Karpas-422 (cell line): Measurements from ENCODE around the gene ROBO2. TPM values are rescaled to one million over a fixed set of nuclear protein-coding genes. Genes with fewer than 3 reads are reported as not detected.

Experiments used
- DNase-seq: peaks from one replicate; pipeline ENCODE4 v3.0.0-alpha.2; 2015
- H2AFZ ChIP-seq: fragments of 200-600 bp; sonication (generic); 2 replicates; pipeline ENCODE4 v1.6.1; 2014; ENCODE audit warnings: antibody characterized with exemption, low read length, mixed read lengths
- H3K27ac ChIP-seq: fragments of 200-600 bp; sonication (generic); 2 replicates; pipeline ENCODE4 v1.5.1; 2014; ENCODE audit warnings: mild to moderate bottlenecking, low read length, moderate library complexity
- H3K27me3 ChIP-seq: fragments of 200-600 bp; sonication (generic); 2 replicates; pipeline ENCODE4 v1.6.1; 2014; ENCODE audit warnings: low read length, mixed read lengths
- H3K36me3 ChIP-seq: fragments of 200-600 bp; sonication (generic); 2 replicates; pipeline ENCODE4 v1.6.1; 2014; ENCODE audit warnings: low read length, mixed read lengths; ENCODE audit not compliant: insufficient read depth
- H3K4me1 ChIP-seq: fragments of 200-600 bp; sonication (generic); 2 replicates; pipeline ENCODE4 v1.6.1; 2014; ENCODE audit warnings: mild to moderate bottlenecking, low read length, mixed read lengths
- H3K4me2 ChIP-seq: fragments of 200-600 bp; sonication (generic); 2 replicates; pipeline ENCODE4 v1.6.1; 2014; ENCODE audit warnings: low read length, low read depth, mild to moderate bottlenecking; ENCODE audit not compliant: poor library complexity, severe bottlenecking
- H3K4me3 ChIP-seq: fragments of 200-600 bp; sonication (generic); 2 replicates; pipeline ENCODE4 v1.5.1; 2014; ENCODE audit warnings: mild to moderate bottlenecking, antibody characterized with exemption, low read length, mixed read lengths
- H3K79me2 ChIP-seq: fragments of 200-600 bp; sonication (generic); 2 replicates; pipeline ENCODE4 v1.6.1; 2014; ENCODE audit warnings: mild to moderate bottlenecking, low read length, mixed read lengths
- H3K9ac ChIP-seq: fragments of 200-600 bp; sonication (generic); 2 replicates; pipeline ENCODE4 v1.6.0; 2014; ENCODE audit warnings: low read length
- H3K9me2 ChIP-seq: fragments of 200-600 bp; sonication (generic), shearing (Covaris generic); replicated peaks from 2 replicates; pipeline ENCODE4 v1.6.0; 2014; ENCODE audit warnings: mild to moderate bottlenecking, low read length, moderate library complexity; ENCODE audit not compliant: insufficient read depth
- H3K9me3 ChIP-seq: fragments of 300-700, 200-600 bp; sonication (generic); 2 replicates; pipeline ENCODE4 v1.6.1; 2014; ENCODE audit warnings: low read length, mixed read lengths
- H4K20me1 ChIP-seq: fragments of 200-600 bp; sonication (generic); 2 replicates; pipeline ENCODE4 v1.6.1; 2014; ENCODE audit warnings: mild to moderate bottlenecking, antibody characterized with exemption, low read length, low read depth; ENCODE audit not compliant: insufficient read depth
- total RNA-seq: library from RNA; depleted of rRNA; stranded (reverse); fragments of >200 nt; shearing (Covaris generic); gene quantifications from 2 replicates; pipeline ENCODE4 v1.2.3, GENCODE V29; 2014; ENCODE audit warnings: low replicate concordance

Gene ROBO2
- total RNA-seq, 1 experiment from 2014 or later = 262 TPM

DNA sequence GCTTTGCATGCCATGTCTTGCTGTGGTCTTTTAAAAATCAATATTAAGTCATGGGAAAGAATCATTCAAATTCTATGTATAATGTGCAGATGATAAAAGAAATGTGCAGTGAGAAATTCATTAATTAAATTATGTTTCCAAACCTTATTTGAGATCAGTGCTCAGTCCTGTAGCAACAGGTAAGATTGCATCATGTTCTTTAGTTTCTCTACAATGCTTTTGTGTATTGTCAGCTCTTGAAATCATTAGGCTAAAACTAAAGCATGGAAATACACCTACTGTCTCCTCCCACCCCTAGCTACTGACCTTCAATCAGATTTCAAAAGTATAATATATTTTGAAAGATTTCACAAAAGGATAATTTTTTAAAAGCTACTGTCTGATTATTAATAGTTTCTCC is 612.7 kb downstream of the ROBO2 start:
- DNase-seq = no peak
- Histone ChIP-seq H3K4me1 (peaks cover 25% of the 10 kb centered on the region), H2AFZ (peak overlapping the region; percentile 65), H3K4me3 (no peak overlapping the region), H3K9me3 (no peaks in the 10 kb centered on the region), H3K4me2 (no peak overlapping the region), H3K9me2 (no peaks in the 10 kb centered on the region), H4K20me1 (no peaks in the 10 kb centered on the region), H3K27me3 (no peaks in the 10 kb centered on the region), H3K9ac (no peak overlapping the region), H3K36me3 (no peaks in the 10 kb centered on the region), H3K27ac (peak overlapping the region; percentile 9; the same call in 1 of the 2 replicates), H3K79me2 (no peaks in the 10 kb centered on the region)

GRCh38 chr3:77655396-77655795 is 615.5 kb downstream of the ROBO2 start:
- Histone ChIP-seq H3K27me3 (no peaks in the 10 kb centered on the region), H3K4me1 (peaks cover 8% of the 10 kb centered on the region), H3K27ac (no peak overlapping the region), H2AFZ (no peak overlapping the region), H4K20me1 (no peaks in the 10 kb centered on the region), H3K79me2 (no peaks in the 10 kb centered on the region), H3K4me2 (no peak overlapping the region), H3K9ac (no peak overlapping the region), H3K9me3 (no peaks in the 10 kb centered on the region; the same call in 1 of the 2 replicates), H3K4me3 (no peak overlapping the region), H3K36me3 (no peaks in the 10 kb centered on the region; the same call in 1 of the 2 replicates), H3K9me2 (no peaks in the 10 kb centered on the region)
- no peak for DNase-seq

DNA sequence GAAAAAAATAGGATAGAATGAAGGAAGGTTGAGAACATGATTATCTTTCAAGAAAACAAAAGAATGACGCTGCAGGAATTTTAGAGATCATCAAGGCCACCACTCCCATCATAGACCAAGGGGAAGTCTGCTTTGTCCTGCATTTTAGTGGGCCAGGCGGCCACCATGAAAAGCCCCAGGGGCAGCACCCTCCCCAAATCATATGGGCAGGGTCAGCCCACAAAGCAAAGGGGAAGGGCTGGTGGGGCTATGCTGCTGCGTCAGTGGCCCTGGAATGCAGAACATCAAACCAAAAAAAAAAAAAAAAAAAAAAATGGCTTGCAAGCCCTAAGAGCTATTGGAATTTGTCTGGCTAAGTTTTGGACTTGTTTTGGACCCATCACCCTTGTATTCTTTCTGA is 620.8 kb downstream of the ROBO2 start:
- Histone ChIP-seq H3K4me3 (no peak overlapping the region), H3K36me3 (no peaks in the 10 kb centered on the region; the same call in 1 of the 2 replicates), H3K4me1 (peaks cover 6% of the 10 kb centered on the region; the same call in 1 of the 2 replicates), H3K27ac (no peak overlapping the region), H4K20me1 (no peaks in the 10 kb centered on the region), H2AFZ (0 out of 2 replicates have a peak overlapping the region, but pooled peaks have one; percentile 67), H3K9me2 (no peaks in the 10 kb centered on the region), H3K4me2 (no peak overlapping the region), H3K9me3 (peaks cover 5% of the 10 kb centered on the region), H3K27me3 (no peaks in the 10 kb centered on the region), H3K79me2 (no peaks in the 10 kb centered on the region), H3K9ac (no peak overlapping the region)
- no peak for DNase-seq

DNA sequence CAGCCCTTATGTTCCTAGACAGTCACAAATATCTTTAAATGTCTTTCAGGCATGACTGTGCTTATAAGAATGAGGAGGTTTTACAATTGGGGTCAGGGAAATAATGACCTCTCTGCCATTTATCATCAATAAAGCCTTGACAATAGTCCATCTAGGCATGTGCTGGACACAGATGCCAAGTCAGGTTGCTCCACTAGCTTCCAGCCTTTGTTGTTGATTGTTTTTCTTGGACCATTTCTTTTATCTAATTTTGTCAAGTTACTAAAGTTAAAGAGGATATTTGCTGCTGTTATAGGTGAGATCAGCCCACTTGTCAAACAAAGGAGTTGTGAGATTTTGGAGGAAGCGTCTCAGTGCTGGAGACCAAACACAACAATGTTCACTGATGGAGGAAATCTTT is 628.0 kb downstream of the ROBO2 start:
- H3K27ac ChIP-seq = no peak overlapping the region
- peak overlapping the region; percentile 39; the same call in 1 of the 2 replicates for H2AFZ ChIP-seq
- H3K4me2 ChIP-seq = no peak overlapping the region
- no peaks in the 10 kb centered on the region for H3K9me2 ChIP-seq
- no peaks in the 10 kb centered on the region for H3K79me2 ChIP-seq
- H3K4me1 ChIP-seq = no peaks in the 10 kb centered on the region
- H4K20me1 ChIP-seq = no peaks in the 10 kb centered on the region
- DNase-seq = no peak
- peaks cover 5% of the 10 kb centered on the region; the same call in 1 of the 2 replicates for H3K9me3 ChIP-seq
- H3K27me3 ChIP-seq = no peaks in the 10 kb centered on the region
- no peaks in the 10 kb centered on the region for H3K36me3 ChIP-seq
- no peak overlapping the region for H3K4me3 ChIP-seq
- H3K9ac ChIP-seq = no peak overlapping the region

DNA sequence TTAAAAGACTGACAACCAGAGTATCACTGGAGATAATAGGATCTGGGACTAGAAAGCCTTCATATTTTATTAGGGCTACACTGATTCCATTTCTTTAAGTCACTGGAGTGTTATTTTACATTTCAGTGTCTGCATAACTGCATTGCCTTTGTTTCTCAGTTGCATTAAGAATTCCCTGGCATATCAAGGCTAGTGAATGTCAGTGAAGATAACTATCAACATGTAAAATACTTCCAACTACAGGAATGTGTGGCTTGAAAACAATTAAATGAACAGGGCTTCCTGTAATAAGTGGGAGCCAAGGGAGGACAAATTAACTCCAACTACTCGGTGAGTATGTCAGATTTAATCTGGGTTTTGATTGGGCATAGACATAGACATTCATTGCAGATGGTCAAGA is 628.5 kb downstream of the ROBO2 start:
- no peak overlapping the region for H3K9ac ChIP-seq
- H3K4me2 ChIP-seq = no peak overlapping the region

DNA sequence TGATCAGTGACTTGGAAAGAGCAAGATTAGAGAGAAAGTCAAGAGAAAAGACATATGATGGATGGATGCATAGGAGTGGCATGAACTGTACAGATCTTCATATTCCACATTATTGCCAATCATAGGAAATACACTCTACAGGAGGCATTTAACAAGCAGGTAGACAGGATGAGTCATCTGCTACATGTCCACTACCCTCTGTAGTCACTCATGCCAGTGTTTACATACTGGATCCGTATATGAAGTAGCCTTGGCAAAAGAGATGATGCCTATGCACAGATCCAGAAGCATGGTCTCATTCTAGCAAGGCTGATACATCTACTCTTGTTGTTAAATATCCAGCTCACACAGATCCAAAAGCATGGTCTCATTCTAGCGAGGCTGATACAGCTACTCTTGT is 632.1 kb downstream of the ROBO2 start:
- H3K27ac ChIP-seq = no peak overlapping the region
- no peaks in the 10 kb centered on the region for H3K27me3 ChIP-seq
- peak overlapping the region; percentile 21; the same call in 1 of the 2 replicates for H2AFZ ChIP-seq
- H3K4me2 ChIP-seq = no peak overlapping the region
- H3K36me3 ChIP-seq = no peaks in the 10 kb centered on the region
- H3K79me2 ChIP-seq = no peaks in the 10 kb centered on the region
- no peak overlapping the region for H3K9ac ChIP-seq
- no peaks in the 10 kb centered on the region for H3K4me1 ChIP-seq
- DNase-seq = no peak
- no peaks in the 10 kb centered on the region for H3K9me3 ChIP-seq
- H3K4me3 ChIP-seq = no peak overlapping the region
- H4K20me1 ChIP-seq = no peaks in the 10 kb centered on the region
- H3K9me2 ChIP-seq = no peaks in the 10 kb centered on the region

More for the DNA sequence above, 628.5 kb downstream of the ROBO2 start:
- Histone ChIP-seq H3K36me3 (no peaks in the 10 kb centered on the region), H3K4me3 (no peak overlapping the region), H3K4me1 (no peaks in the 10 kb centered on the region), H3K27me3 (no peaks in the 10 kb centered on the region), H3K9me3 (peaks cover 3% of the 10 kb centered on the region; the same call in 1 of the 2 replicates), H3K27ac (no peak overlapping the region), H3K79me2 (no peaks in the 10 kb centered on the region), H3K9me2 (no peaks in the 10 kb centered on the region), H2AFZ (peak overlapping the region; percentile 39; the same call in 1 of the 2 replicates), H4K20me1 (no peaks in the 10 kb centered on the region)
- no peak for DNase-seq

GRCh38 chr3:77682162-77682561 is 642.3 kb downstream of the ROBO2 start:
- H3K79me2 ChIP-seq = no peaks in the 10 kb centered on the region
- H3K9ac ChIP-seq = no peak overlapping the region
- H3K4me3 ChIP-seq = no peak overlapping the region
- DNase-seq = no peak
- no peak overlapping the region for H2AFZ ChIP-seq
- H3K4me1 ChIP-seq = peaks cover 40% of the 10 kb centered on the region
- H3K4me2 ChIP-seq = no peak overlapping the region
- H4K20me1 ChIP-seq = no peaks in the 10 kb centered on the region
- H3K9me3 ChIP-seq = peaks cover 14% of the 10 kb centered on the region
- no peaks in the 10 kb centered on the region for H3K9me2 ChIP-seq
- no peaks in the 10 kb centered on the region for H3K27me3 ChIP-seq
- no peaks in the 10 kb centered on the region; the same call in 1 of the 2 replicates for H3K36me3 ChIP-seq
- no peak overlapping the region for H3K27ac ChIP-seq

GRCh38 chr3:77684115-77684514 is 644.2 kb downstream of the ROBO2 start:
- H3K27me3 ChIP-seq = no peaks in the 10 kb centered on the region
- peaks cover 14% of the 10 kb centered on the region for H3K9me3 ChIP-seq
- H3K4me3 ChIP-seq = no peak overlapping the region
- H4K20me1 ChIP-seq = no peaks in the 10 kb centered on the region
- no peaks in the 10 kb centered on the region for H3K79me2 ChIP-seq
- H3K27ac ChIP-seq = no peak overlapping the region
- no peaks in the 10 kb centered on the region; the same call in 1 of the 2 replicates for H3K36me3 ChIP-seq
- H2AFZ ChIP-seq = no peak overlapping the region
- peaks cover 41% of the 10 kb centered on the region for H3K4me1 ChIP-seq
- no peak overlapping the region for H3K9ac ChIP-seq
- no peak overlapping the region for H3K4me2 ChIP-seq
- H3K9me2 ChIP-seq = no peaks in the 10 kb centered on the region
- DNase-seq = no peak
